Lung (tissue), 12 donors: ENCODE data around the gene TMPRSS7. TPM values are rescaled to one million over a fixed set of nuclear protein-coding genes. Genes with fewer than 3 reads are reported as not detected.
"Not testable (repeated sequence)": the region's sequence is repeated elsewhere in the genome, so short reads cannot be mapped to it uniquely, and the experiment has no call there.

Experiments used
- ATAC-seq: fragments of 200-7000 bp; cut with Tn5 transposase; one replicate; pipeline ENCODE4 v1.9.1; 2020; ENCODE audit warnings: moderate number of reproducible peaks; ENCODE audit not compliant: insufficient read depth, low FRiP score
- DNase-seq, 3 donors: peaks; one replicate each; pipeline ENCODE4 v3.0.0-alpha.2; 2013 to 2017
- H3K27ac ChIP-seq, 2 donors: one replicate each; pipeline ENCODE4 v1.5.1; 2013; ENCODE audit warnings: mild to moderate bottlenecking in 2 of 2, moderate library complexity in 2 of 2, control low read depth in 1 of 2, inconsistent platforms in 1 of 2, low read depth in 1 of 2, low read length in 1 of 2
- H3K27me3 ChIP-seq, 3 donors: one replicate each; pipeline ENCODE4 v1.5.1; 2013; ENCODE audit warnings: low read length in 2 of 3; ENCODE audit not compliant: control insufficient read depth in 3 of 3, insufficient read depth in 3 of 3
- H3K36me3 ChIP-seq, 4 donors: one replicate each; pipeline ENCODE4 v1.5.1; 2013; ENCODE audit warnings: low read length in 4 of 4, mild to moderate bottlenecking in 1 of 4, moderate library complexity in 1 of 4; ENCODE audit not compliant: control insufficient read depth in 4 of 4, insufficient read depth in 4 of 4
- H3K4me1 ChIP-seq, 5 donors: one replicate each; pipeline ENCODE4 v1.5.1; 2013; ENCODE audit warnings: low read length in 5 of 5, mild to moderate bottlenecking in 2 of 5, moderate library complexity in 1 of 5; ENCODE audit not compliant: control insufficient read depth in 5 of 5, insufficient read depth in 5 of 5
- H3K4me3 ChIP-seq: one replicate; pipeline ENCODE4 v1.5.1; 2013; ENCODE audit warnings: mild to moderate bottlenecking, control low read depth, moderate library complexity
- H3K9ac ChIP-seq, 2 donors: one replicate each; pipeline ENCODE4 v1.5.1; 2013; ENCODE audit warnings: low read length in 2 of 2, control low read depth in 1 of 2; ENCODE audit not compliant: insufficient read depth in 1 of 2
- H3K9me3 ChIP-seq, 4 donors: one replicate each; pipeline ENCODE4 v1.5.1; 2013; ENCODE audit warnings: low read length in 3 of 4, mild to moderate bottlenecking in 1 of 4, moderate library complexity in 1 of 4; ENCODE audit not compliant: control insufficient read depth in 4 of 4, insufficient read depth in 3 of 4
- WGBS, 2 donors: extraction: QIAGEN DNeasy Blood & Tissue Kit; methylation state at CpG; one replicate each; pipeline ENCODE4 v1.1.7; 2013; 5-methylcytosine and 5-hydroxymethylcytosine counted together
- polyA plus RNA-seq, 2 donors: library from polyadenylated mRNA; stranded (reverse); fragments of 200-250 nt; gene quantifications; one replicate each; pipeline ENCODE4 v1.2.1, GENCODE V29; 2013
- total RNA-seq, 2 donors: library from RNA; depleted of rRNA in 1 of 2; stranded (reverse); fragments of >200 nt in 1 of 2; gene quantifications; one replicate each; pipeline ENCODE4 v1.2.1, GENCODE V29; 2014 to 2021
- TF ChIP-seq, protein P1 (sequence below): IDR thresholded peaks from 2 replicates; pipeline ENCODE4 v1.5.1; 2012; ENCODE audit warnings: mild to moderate bottlenecking; ENCODE audit errors: control extremely low read depth, extremely low read depth
- donor health status: control.
- donor health status: control.
- donor health status: Bipolar disorder and iron deficiency.
- donor health status: healthy.
- donor health status: DM: yes; HTN: yes; CAD: no.

The TMPRSS7 gene
- total and polyA plus RNA-seq, 4 donors, result 0.09 to 0.31 (median 0.17) TPM

DNA sequence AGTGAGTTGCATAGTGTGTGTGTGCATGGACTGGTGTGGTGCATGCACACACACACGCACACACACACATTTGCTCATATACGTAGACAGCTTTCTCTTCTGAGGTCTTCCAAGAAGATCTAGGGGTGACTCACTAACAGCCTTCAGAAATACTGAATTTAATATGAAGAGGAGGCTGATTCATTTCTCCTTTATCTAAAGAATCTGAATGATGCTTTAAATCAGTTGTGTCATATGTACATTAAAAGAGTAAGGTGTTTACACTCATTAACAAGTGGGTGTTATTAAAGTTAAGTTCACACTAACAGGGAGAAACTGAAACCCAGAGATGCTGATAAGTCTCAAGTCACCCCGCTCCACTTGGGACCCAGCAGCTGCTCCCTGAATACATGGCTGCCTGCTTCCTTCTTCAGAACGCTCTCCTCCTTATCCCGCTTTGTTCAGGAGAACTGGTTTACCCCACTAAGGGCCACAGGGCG is 22.0 kb downstream of the TMPRSS7 start:
- no peaks in the 10 kb centered on the region for H3K4me1 ChIP-seq
- no peak overlapping the region for H3K9ac ChIP-seq
- TF ChIP-seq, protein P1, sequence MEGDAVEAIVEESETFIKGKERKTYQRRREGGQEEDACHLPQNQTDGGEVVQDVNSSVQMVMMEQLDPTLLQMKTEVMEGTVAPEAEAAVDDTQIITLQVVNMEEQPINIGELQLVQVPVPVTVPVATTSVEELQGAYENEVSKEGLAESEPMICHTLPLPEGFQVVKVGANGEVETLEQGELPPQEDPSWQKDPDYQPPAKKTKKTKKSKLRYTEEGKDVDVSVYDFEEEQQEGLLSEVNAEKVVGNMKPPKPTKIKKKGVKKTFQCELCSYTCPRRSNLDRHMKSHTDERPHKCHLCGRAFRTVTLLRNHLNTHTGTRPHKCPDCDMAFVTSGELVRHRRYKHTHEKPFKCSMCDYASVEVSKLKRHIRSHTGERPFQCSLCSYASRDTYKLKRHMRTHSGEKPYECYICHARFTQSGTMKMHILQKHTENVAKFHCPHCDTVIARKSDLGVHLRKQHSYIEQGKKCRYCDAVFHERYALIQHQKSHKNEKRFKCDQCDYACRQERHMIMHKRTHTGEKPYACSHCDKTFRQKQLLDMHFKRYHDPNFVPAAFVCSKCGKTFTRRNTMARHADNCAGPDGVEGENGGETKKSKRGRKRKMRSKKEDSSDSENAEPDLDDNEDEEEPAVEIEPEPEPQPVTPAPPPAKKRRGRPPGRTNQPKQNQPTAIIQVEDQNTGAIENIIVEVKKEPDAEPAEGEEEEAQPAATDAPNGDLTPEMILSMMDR, result no peak
- peak in 2 of 3 donors; percentile 18 to 41 for DNase-seq
- H3K9me3 ChIP-seq, result no peaks in the 10 kb centered on the region
- ATAC-seq, result no peak
- 70 to 86% methylated on average over 6 of the region's 6 CpGs for WGBS, 2 donors
- H3K27ac ChIP-seq, result no peak overlapping the region
- H3K36me3 ChIP-seq, result no peaks in the 10 kb centered on the region
- H3K27me3 ChIP-seq, result no peaks in the 10 kb centered on the region
- no peak overlapping the region for H3K4me3 ChIP-seq

GRCh38 chr3:112059497-112059896 is 25.0 kb downstream of the TMPRSS7 start:
- no peak for DNase-seq
- H3K27me3 ChIP-seq, result no peaks in the 10 kb centered on the region
- H3K27ac ChIP-seq, result no peak overlapping the region
- H3K36me3 ChIP-seq, result no peaks in the 10 kb centered on the region
- H3K9ac ChIP-seq, result no peak overlapping the region
- no peak overlapping the region for H3K4me3 ChIP-seq
- ATAC-seq, result no peak
- H3K9me3 ChIP-seq, result no peaks in the 10 kb centered on the region
- 86 to 91% methylated on average over 1 of the region's 1 CpG for WGBS, 2 donors
- TF ChIP-seq, protein P1, result no peak
- H3K4me1 ChIP-seq, result no peaks in the 10 kb centered on the region

DNA sequence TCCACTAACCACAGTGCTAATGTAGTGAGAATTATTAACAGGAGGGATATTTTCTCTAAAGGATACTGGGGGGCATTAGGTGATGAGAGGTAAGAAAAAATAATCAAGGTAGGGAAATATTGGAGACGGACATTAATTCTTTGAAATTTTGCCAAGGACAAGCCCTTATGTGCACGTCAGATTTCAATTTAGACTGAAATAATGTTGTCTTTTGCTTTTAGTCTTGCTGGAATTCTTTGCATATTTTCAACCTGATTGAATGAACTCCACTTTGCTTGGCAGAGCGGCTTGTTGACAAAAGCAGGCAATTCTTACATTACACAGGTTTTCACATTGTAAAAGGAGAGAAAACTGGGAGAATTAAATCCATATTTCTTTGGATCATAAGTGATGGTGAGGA is 26.6 kb downstream of the TMPRSS7 start:
- TF ChIP-seq, protein P1, result no peak
- WGBS, 2 donors, result 53 to 81% methylated on average over 3 of the region's 3 CpGs
- H3K27ac ChIP-seq, result no peak overlapping the region
- no peak for ATAC-seq
- no peaks in the 10 kb centered on the region for H3K9me3 ChIP-seq
- no peak overlapping the region for H3K9ac ChIP-seq
- no peaks in the 10 kb centered on the region for H3K27me3 ChIP-seq
- peak in 2 of 3 donors; percentile 31 to 53 for DNase-seq
- H3K4me3 ChIP-seq, result no peak overlapping the region
- H3K4me1 ChIP-seq, result no peaks in the 10 kb centered on the region
- no peaks in the 10 kb centered on the region for H3K36me3 ChIP-seq

DNA sequence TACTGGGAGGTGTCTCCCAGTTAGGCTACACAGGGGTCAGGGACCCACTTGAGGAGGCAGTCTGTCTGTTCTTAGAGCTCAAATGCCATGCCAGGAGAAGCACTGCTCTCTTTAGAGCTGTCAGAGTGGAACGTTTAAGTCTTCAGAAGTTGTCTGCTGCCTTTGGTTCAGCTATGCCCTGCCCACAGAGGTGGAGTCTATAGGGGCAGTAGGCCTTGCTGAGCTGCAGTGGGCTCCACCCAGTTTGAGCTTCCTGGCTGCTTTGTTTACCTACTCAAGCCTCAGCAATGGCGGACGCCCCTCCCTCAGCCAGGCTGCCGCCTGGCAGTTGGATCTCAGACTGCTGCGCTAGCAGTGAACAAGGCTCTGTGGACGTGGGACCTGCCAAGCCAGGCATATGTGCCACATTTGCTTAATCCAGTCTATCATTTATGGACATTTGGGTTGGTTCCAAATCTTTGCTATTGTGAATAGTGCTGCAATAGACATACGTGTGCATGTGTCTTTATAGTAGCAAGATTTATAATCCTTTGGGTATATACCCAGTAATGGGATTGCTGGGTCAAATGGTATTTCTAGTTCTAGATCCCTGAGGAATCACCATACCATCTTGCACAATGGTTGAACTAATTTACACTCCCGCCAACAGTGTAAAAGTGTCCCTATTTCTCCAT is 38.0 kb downstream of the TMPRSS7 start:
- H3K4me1 ChIP-seq, H3K4me3 ChIP-seq, H3K9me3 ChIP-seq, H3K9ac ChIP-seq, H3K36me3 ChIP-seq, ATAC-seq, H3K27me3 ChIP-seq, DNase-seq, H3K27ac ChIP-seq: not testable (repeated sequence)
- 64 to 75% methylated on average over 8 of the region's 8 CpGs for WGBS, 2 donors
